T1000 (cell line): ENCODE measurements around the gene KRT6B.
"Not testable (repeated sequence)": the region's sequence is repeated elsewhere in the genome, so short reads cannot be mapped to it uniquely, and the experiment has no call there.

Experiments
- DNase-seq: peaks from one replicate; lab custom pipeline; 2025; ENCODE audit warnings: mixed read lengths; lab: John Stamatoyannopoulos, UW

KRT6B gene

GRCh38 chr12:52452101-52452500 is at the start of gene KRT6B:
KRT6B (minus strand) TSS chr12:52452146; CDS start chr12:52452078, 68 bp downstream.
- DNase-seq: no peak

DNA sequence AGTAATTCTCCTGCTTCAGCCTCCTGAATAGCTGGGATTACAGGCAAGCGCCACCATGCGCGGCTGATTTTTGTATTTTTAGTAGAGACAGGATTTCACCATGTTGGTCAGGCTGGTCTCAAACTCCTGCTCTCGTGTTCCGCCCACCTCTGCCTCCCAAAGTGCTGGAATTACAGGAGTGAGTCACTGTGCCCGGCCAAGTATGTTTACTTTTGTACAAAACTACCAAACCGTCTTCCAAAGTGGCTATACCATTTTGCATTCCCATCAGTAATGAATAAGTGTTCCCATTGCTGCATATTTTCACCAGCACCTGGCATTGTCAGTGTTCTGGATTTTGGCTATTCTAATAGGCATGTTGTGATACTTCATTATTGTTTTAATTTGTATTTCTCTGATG is 49.5 kb upstream of the KRT6B start:
- no peak for DNase-seq

GRCh38 chr12:52500574-52500973 is 48.6 kb upstream of the KRT6B start:
- not testable (repeated sequence) for DNase-seq

DNA sequence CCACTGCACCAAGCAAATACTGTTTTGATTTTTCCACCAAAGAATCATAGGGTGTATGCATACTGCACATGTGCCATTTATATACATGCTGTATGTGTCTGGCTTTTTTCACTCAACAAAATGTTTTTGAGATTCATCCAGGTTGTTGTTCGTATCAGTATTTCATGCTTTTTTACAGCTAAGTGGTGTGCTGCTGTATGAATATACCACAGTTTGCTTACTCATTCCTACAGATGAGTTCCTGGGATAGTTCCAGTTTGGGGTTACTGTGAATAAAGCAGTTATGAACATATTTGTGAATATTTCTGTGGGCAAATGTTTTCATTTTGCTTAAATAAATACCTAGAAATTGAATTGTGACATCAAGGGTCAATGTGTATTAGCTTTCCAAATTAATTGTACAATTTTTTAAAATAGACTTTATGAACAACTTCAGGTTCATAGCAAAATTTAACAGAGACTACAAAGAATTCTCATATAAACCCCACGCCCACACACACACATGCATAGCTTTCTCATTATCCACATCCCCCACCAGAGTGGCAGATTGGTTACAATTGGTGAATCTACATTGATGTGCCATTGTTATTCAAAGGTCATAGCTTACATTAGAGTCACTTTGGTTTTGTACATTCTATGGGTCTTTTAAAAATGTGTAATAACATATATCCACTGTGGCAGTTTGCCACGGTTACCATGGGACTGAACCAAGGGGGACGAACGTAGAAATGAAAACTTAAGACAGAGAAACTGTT is 48.0 kb upstream of the KRT6B start:
- no peak for DNase-seq

GRCh38 chr12:52498946-52499345 is 47.0 kb upstream of the KRT6B start:
- no peak for DNase-seq

GRCh38 chr12:52497975-52498374 is 46.0 kb upstream of the KRT6B start:
- DNase-seq: no peak

- no peak for DNase-seq
Observed at GRCh38 chr12:52496590-52497071, 44.7 kb upstream of the KRT6B start.

GRCh38 chr12:52496054-52496453 is 44.1 kb upstream of the KRT6B start:
- no peak for DNase-seq

GRCh38 chr12:52495389-52495788 is 43.4 kb upstream of the KRT6B start:
- DNase-seq: no peak

DNA sequence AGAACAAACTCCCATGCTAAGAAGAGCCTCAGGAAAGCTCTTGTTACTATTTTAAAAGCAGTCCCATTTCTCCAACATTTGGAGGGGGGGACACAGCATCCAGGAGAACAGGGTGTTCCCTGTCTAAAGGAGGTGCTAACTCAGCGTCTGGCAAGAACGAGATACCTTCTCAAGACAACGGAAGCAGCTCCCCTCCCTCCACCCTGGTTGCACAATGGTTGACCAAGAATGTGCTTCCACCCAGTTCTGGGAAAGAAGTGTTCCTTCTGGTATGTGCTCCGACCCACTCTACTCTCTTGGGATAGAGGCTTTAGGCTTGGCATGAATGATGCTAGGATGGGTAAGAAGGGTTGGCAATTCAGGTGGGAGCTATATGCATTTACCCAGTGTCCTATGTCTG is 42.6 kb upstream of the KRT6B start:
- no peak for DNase-seq

GRCh38 chr12:52494100-52494499 is 42.2 kb upstream of the KRT6B start:
- DNase-seq: no peak

DNA sequence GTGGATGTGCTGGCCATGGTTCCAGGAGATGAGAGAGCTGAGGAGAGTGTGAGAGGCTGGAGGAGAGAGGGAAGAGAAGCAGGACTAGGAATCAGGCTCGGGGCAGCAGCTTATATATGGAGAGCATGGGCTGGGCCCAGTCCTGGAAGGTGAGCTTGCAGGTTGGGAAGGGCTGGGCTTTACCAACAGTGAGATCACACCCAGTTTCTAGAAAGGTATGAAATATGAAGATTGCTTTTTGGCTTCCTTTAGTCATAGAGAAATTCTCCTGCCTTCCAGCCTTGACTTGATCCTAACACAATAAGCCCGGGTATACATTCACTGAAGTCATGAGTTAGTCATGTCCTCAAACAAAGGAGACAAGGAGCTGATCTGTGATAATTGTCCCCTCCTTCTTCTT is 41.2 kb upstream of the KRT6B start, which contains the start of gene KRT6A:
KRT6A (minus strand) TSS at position 86 of the 400 bp plus-strand sequence; CDS start at position 17, 69 bp downstream.
- DNase-seq: no peak

DNA sequence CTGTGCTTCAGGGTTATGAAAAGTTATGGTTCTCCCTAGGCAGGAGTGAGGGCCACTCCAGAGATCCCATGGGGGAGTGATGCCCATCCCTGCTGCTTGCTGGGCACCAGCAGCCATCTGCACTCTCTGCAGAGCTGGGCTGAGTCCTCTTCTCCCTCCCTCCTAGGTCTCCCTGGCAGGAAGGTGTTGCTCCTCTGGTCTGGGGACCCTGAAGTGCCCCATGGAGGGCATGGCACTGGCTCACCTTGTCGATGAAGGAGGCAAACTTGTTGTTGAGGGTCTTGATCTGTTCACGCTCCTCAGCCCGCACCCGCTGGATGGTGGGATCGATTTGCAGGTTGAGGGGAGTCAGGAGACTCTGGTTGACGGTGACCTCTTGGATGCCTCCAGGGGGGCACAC is 40.5 kb upstream of the KRT6B start:
- not testable (repeated sequence) for DNase-seq

DNA sequence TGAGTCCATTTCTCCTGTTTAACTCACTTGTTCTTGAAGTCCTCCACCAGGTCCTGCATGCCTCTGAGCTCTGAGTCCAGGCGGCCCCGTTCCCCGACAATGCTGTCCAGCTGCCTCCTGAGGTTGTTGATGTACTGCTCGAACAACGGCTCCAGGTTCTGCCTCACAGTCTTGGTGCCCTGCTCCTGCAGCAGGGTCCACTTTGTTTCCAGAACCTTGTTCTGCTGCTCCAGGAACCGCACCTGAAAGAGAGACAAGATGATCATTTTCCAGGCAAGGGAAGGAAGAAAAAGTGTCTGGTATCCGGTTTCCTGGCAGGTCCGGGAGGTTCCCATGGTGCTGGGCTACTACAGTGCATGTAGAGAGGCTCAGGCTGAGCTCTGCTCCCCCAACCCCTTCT is 39.5 kb upstream of the KRT6B start:
- DNase-seq: not testable (repeated sequence)

DNA sequence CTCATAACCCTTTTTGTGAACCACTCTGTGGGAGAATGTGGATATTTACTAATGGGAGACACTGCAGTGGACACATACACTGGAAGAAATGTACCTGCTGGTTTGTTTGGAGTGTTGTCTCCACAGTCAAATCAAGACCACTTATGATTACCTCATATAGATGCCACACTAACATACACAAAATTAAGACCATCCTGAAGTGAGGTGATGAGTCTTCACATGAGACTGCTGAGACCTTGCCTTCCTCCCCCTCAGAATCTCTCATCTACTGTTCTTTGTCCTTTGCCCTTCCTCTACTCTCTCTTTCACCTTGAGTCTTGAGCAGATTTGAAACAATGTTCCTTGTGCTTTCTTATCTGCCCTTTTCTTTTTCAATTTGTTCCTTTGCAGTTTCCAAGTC is 36.8 kb upstream of the KRT6B start:
- no peak for DNase-seq

- not testable (repeated sequence) for DNase-seq
Observed at GRCh38 chr12:52487744-52488443, 35.9 kb upstream of the KRT6B start.

DNA sequence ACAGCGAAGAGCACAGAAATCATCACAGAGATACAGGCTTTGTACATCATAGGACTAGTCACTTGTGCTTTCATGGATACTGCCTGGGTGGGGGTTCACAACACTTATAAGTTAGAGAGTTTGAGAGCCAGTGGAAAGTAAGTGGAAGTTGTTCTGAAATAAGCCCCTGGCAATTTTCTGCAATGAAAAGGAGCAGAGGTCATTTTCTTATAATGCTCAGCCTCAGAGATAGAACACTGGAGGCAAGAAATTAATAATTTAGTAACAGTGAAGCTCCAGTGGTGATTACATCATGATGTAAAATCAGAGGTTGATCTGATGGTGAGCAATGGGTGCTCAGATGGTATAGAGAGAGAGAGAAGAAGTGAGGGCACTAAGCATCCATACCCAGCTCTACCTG is 35.3 kb upstream of the KRT6B start:
- no peak for DNase-seq

GRCh38 chr12:52486166-52487105 is 34.5 kb upstream of the KRT6B start:
- DNase-seq: no peak

- no peak for DNase-seq
Observed at GRCh38 chr12:52480073-52480472, 28.1 kb upstream of the KRT6B start.

DNA sequence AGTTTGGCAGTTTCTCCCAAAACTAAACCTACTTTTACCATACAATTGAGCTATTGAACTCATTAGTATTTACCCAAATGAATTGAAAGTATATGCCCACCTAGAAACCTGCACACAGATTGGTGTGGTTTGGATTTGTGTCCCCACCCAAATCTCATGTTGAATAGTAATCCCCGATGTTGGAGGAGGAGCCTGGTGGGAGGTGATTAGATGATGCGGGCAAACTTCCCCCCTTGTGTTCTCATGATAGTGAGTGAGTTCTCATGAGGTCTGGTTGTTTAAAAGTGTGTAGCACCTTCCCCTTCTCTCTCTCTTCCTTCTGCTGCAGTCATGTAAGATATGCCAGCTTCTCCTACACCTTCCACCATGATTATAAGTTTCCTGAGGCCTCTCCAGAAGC is 25.7 kb upstream of the KRT6B start:
- no peak for DNase-seq

- no peak for DNase-seq
Observed at GRCh38 chr12:52474212-52474611, 22.3 kb upstream of the KRT6B start.

DNA sequence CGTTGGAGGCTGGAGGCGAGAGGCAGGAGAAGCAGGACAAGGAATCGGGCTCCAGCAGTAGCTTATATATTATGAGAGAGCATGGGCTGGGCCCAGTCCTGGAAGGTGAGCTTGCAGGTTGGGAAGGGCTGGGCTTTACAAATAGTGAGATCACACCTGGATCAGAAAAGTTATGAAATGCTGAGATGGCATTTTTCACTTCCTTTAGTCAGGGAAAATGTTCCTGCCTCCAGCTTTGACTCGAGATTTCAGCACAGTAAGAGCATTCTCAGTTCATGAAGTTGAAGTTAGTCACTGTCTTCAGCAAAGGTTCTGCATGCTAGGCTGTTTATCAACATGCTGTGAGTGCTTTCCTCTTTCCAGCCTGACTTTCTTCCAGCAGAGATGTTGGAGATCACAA is 21.8 kb upstream of the KRT6B start, which contains the start of gene KRT6C:
KRT6C (minus strand) TSS at position 38 of the 400 bp plus-strand sequence. CDS start 68 bp downstream, outside the sequence.
- DNase-seq: no peak
